ENCODE data around the gene C19orf33.

Gene C19orf33

DNA sequence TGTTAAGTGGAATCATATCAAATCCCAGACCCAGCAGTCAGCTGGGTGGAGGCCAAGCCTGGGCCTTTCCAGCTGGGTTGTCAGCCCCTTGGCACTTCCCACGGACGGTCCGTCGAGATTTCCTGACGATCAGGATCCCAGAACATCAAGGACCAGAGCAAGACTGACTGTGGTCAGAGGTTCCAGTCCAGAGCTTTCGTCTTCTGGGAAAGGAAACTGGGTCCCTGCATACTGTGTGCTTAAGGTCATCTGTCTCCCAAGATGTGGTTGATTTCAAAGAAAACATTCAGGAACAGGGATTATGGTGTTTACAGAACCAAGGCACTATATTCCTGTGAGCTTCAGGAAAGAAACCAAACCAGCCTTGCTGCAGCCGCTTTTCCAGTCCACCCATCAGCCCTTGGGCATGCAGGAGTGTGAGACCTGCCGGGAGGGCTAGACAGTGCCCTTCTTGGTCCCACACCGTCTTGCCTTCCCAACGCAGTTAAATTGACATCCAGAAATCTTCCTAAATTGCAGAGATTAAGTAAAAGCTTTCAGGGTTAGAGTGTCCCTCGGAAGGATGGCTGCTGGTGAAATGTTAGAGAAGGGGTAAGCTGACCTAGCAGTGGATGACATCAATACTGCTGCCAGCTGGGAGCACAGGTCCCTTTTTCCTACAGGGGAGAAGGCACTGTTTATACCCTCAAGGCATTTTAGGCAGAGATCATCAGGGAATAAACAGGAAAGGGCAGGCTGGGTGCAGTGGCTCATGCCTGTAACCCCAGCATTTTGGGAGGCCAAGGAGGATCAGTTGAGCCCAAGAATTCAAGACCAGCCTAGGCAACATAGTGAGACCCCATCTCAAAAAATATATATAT is 5.0 kb upstream of the C19orf33 start:
- Histone ChIP-seq H3K4me1 (ENCODE audit: control insufficient read depth in 1 of 2, insufficient read depth in 1 of 2, low read depth in 1 of 2, low read length in 1 of 2) (no peaks in the 10 kb centered on the region), H3K36me3 (peaks cover 17% of the 10 kb centered on the region), H3K27ac (no peak overlapping the region), H3K4me3 (ENCODE audit: low read depth in 1 of 2, low read length in 1 of 2) (no peak overlapping the region), H3K27me3 (no peaks in the 10 kb centered on the region), H3K9me3 (no peaks in the 10 kb centered on the region)
- TF ChIP-seq, protein P1, sequence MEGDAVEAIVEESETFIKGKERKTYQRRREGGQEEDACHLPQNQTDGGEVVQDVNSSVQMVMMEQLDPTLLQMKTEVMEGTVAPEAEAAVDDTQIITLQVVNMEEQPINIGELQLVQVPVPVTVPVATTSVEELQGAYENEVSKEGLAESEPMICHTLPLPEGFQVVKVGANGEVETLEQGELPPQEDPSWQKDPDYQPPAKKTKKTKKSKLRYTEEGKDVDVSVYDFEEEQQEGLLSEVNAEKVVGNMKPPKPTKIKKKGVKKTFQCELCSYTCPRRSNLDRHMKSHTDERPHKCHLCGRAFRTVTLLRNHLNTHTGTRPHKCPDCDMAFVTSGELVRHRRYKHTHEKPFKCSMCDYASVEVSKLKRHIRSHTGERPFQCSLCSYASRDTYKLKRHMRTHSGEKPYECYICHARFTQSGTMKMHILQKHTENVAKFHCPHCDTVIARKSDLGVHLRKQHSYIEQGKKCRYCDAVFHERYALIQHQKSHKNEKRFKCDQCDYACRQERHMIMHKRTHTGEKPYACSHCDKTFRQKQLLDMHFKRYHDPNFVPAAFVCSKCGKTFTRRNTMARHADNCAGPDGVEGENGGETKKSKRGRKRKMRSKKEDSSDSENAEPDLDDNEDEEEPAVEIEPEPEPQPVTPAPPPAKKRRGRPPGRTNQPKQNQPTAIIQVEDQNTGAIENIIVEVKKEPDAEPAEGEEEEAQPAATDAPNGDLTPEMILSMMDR (IDR thresholded peaks at IDR 0.05) = no peak

DNA sequence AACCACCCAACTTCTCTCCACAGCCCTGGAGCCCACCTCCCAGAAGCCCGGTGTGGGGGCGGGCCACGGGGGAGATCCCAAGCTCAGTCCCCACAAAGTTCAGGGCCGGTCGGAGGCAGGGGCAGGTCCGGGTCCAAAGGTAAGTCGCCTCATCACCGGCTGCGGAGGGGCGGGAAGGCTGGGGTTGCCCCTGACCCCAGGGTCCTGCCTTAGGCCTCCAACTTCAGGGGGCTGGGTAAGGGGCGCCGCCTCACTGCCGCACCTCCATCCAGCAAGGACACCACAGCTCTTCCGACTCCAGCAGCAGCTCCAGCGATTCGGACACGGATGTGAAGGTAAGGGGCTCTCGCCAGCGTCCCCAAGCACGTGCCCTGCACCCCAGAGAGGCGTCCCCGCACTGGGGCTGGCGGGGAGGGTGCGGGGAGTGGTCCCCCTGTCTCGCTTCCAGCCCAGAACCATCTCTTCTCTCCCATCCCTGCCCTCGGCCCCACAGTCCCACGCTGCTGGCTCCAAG is 358 bp downstream of the C19orf33 start:
- H3K4me1 ChIP-seq (ENCODE audit: control insufficient read depth in 1 of 2, insufficient read depth in 1 of 2, low read depth in 1 of 2, low read length in 1 of 2) = no peaks in the 10 kb centered on the region
- H3K4me3 ChIP-seq (ENCODE audit: low read depth in 1 of 2, low read length in 1 of 2) = no peak overlapping the region
- no peak overlapping the region for H3K27ac ChIP-seq
- TF ChIP-seq, protein P1 (IDR thresholded peaks at IDR 0.05) = no peak
- H3K27me3 ChIP-seq = no peaks in the 10 kb centered on the region
- H3K9me3 ChIP-seq = no peaks in the 10 kb centered on the region
- H3K36me3 ChIP-seq = peaks cover 59% of the 10 kb centered on the region

DNA sequence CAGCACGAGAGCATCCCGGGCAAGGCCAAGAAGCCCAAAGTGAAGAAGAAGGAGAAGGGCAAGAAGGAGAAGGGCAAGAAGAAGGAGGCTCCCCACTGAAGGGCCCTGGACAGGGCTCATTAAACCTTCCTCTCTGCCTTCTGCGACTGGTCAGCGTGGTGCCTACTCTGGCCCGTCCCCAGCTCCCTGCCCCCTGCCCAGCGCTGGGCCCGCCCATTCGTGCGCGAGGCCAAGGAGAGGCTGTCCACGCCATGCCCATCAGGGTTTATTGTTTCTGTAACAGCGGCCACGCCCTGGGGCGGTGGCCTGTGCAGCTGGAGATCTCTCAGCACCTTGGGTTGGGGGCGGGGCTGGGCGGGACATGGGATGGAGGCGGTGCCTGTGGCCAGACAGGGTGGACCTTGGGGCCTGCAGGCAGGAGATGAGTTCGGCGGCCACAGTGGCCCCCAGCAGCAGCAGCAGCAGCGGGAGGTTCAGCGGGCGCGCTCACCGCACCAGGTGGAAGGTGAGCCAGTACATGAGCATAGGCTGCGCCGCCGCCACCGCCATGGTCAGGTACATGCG is 897 bp downstream of the C19orf33 start:
- no peak overlapping the region for H3K27ac ChIP-seq
- no peak overlapping the region for H3K4me3 ChIP-seq (ENCODE audit: low read depth in 1 of 2, low read length in 1 of 2)

DNA sequence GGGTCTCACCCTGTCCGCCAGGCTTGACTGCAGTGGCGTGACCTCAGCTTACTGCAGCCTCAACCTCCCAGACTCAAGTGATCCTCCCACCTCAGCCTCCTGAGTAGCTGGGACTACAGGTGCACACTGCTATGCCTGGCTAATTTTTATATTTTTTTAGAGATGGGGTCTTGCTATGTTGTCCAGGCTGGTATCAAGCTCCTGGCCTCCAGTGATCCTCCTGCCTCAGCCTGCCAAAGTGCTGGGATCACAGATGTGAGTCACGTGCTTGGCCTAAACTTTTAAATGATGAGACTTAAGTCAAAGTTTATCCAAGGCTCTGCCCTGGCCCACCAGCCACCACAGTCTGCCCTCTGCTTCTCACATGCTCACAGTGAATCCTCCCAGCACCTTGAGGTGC is 2.2 kb downstream of the C19orf33 start:
- H3K4me1 ChIP-seq (ENCODE audit: control insufficient read depth in 1 of 2, insufficient read depth in 1 of 2, low read depth in 1 of 2, low read length in 1 of 2) = no peaks in the 10 kb centered on the region
- TF ChIP-seq, protein P1 (IDR thresholded peaks at IDR 0.05) = no peak

More for the DNA sequence above, 897 bp downstream of the C19orf33 start:
- Histone ChIP-seq H3K27me3 (no peaks in the 10 kb centered on the region), H3K36me3 (peaks cover 60% of the 10 kb centered on the region), H3K4me1 (ENCODE audit: control insufficient read depth in 1 of 2, insufficient read depth in 1 of 2, low read depth in 1 of 2, low read length in 1 of 2) (no peaks in the 10 kb centered on the region), H3K9me3 (no peaks in the 10 kb centered on the region)
- TF ChIP-seq, protein P1 (IDR thresholded peaks at IDR 0.05) = no peak

DNA sequence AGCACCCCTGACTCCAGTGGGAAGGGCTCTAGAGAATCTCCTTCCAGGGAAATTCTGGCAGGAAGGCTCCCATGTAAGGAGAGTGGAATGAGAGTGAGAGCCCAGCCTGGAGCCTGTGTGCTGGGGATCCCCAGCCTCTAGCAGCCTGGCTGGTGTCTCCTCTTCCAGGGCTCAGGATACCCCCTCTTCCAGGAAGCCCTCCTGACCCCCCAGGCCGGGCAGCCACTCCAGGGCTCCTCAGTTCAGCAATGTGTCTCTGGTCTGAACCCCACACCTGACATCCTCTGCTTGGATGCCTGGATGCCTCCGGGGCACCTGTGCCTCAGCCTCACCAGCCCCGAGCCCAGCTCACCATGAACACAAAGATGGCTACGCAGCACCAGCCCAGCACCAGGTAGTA is 3.0 kb downstream of the C19orf33 start:
- H3K36me3 ChIP-seq = peaks cover 60% of the 10 kb centered on the region
- no peaks in the 10 kb centered on the region for H3K4me1 ChIP-seq (ENCODE audit: control insufficient read depth in 1 of 2, insufficient read depth in 1 of 2, low read depth in 1 of 2, low read length in 1 of 2)
- no peak overlapping the region for H3K27ac ChIP-seq
- TF ChIP-seq, protein P1 (IDR thresholded peaks at IDR 0.05) = no peak
- no peaks in the 10 kb centered on the region for H3K27me3 ChIP-seq
- no peaks in the 10 kb centered on the region for H3K9me3 ChIP-seq
- H3K4me3 ChIP-seq (ENCODE audit: low read depth in 1 of 2, low read length in 1 of 2) = no peak overlapping the region

More for the DNA sequence above, 2.2 kb downstream of the C19orf33 start:
- Histone ChIP-seq H3K27ac (no peak overlapping the region), H3K4me3 (ENCODE audit: low read depth in 1 of 2, low read length in 1 of 2) (no peak overlapping the region), H3K36me3 (peaks cover 60% of the 10 kb centered on the region), H3K27me3 (no peaks in the 10 kb centered on the region), H3K9me3 (no peaks in the 10 kb centered on the region)
